ENCODE results near the gene RPL13A. TPM values are rescaled to one million over a fixed set of nuclear protein-coding genes. Genes with fewer than 3 reads are reported as not detected.

Gene RPL13A
- total RNA-seq, 1 donor from 2014 or later, result 3,026 TPM

DNA sequence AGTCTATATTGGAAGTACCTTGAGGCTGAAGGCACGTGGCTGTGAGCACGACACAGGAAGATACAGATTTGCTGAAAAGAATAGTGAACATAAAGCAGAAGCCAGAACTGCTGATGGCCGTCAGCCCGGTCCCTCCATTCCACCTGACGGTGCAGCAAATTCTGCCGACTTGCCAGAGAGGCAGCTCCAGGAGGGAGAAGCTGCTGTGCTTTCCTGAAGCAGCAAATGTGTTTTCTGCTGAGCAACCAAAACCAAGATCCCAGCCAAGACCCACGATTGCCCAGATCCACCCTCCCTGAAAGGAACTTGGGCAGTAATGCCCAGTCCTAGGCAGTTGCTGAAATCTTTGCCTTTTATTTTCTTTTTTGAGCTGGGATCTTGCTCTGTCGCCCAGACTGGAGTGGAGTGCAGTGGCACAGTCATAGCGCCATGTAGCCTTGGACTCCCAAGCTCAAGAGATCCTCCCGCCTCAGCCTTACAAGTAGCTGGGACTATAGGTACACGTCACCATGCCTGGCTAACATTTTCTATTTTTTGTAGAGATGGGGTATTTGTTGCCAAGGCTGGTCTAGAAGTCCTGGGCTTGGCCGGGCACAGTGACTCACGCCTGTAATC is 33.4 kb downstream of the RPL13A start:
- H3K9me3 Mint-ChIP-seq, result no peaks in the 10 kb centered on the region
- no peak for DNase-seq (ENCODE audit: low read depth, low spot score)
- H3K27me3 Mint-ChIP-seq (ENCODE audit: low read depth), result no peaks in the 10 kb centered on the region
- H3K27ac Mint-ChIP-seq (ENCODE audit: unreplicated experiment), result no peak overlapping the region
- H3K4me1 Mint-ChIP-seq, result peaks cover 3% of the 10 kb centered on the region
- H3K36me3 Mint-ChIP-seq (ENCODE audit: low read depth), result no peaks in the 10 kb centered on the region
- no peak for TF ChIP-seq CTCF (conservative IDR thresholded peaks at IDR 0.05)
- no peak overlapping the region for H3K4me3 Mint-ChIP-seq

GRCh38 chr19:49524812-49525455 is 37.5 kb downstream of the RPL13A start:
- H3K9me3 Mint-ChIP-seq, result no peaks in the 10 kb centered on the region
- no peak overlapping the region for H3K4me3 Mint-ChIP-seq
- H3K27ac Mint-ChIP-seq (ENCODE audit: unreplicated experiment), result peak overlapping the region; percentile 28
- no peaks in the 10 kb centered on the region for H3K27me3 Mint-ChIP-seq (ENCODE audit: low read depth)
- no peak for DNase-seq (ENCODE audit: low read depth, low spot score)
- peaks cover 5% of the 10 kb centered on the region for H3K4me1 Mint-ChIP-seq
- peaks cover 2% of the 10 kb centered on the region for H3K36me3 Mint-ChIP-seq (ENCODE audit: low read depth)
- no peak for TF ChIP-seq CTCF (conservative IDR thresholded peaks at IDR 0.05)

DNA sequence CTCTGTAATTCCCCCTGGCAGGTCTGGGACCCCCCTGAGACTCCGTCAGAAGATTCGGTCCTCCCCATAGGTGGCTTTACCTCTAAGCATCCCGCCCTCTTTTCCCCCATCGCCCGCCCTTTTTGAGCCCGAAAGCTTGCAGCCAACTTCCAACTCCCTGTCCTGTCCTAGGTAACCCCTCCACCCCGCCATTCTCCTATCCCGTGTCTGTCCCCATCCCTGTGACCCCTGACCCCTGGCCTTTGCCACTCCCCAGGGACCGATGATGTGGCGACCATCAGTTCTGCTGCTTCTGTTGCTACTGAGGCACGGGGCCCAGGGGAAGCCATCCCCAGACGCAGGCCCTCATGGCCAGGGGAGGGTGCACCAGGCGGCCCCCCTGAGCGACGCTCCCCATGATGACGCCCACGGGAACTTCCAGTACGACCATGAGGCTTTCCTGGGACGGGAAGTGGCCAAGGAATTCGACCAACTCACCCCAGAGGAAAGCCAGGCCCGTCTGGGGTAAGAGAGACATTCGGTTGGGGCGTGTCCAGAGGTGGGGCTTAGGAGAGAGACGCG is 40.9 kb downstream of the RPL13A start:
- Mint-ChIP-seq H3K27me3 (ENCODE audit: low read depth) (peaks cover 2% of the 10 kb centered on the region), H3K36me3 (ENCODE audit: low read depth) (peaks cover 2% of the 10 kb centered on the region), H3K9me3 (no peaks in the 10 kb centered on the region), H3K4me3 (peak overlapping the region; percentile 19), H3K4me1 (peaks cover 10% of the 10 kb centered on the region), H3K27ac (ENCODE audit: unreplicated experiment) (no peak overlapping the region)
- TF ChIP-seq CTCF (conservative IDR thresholded peaks at IDR 0.05), result no peak
- DNase-seq (ENCODE audit: low read depth, low spot score), result no peak

GRCh38 chr19:49530708-49531107 is 43.3 kb downstream of the RPL13A start:
- Mint-ChIP-seq H3K27ac (ENCODE audit: unreplicated experiment) (no peak overlapping the region), H3K36me3 (ENCODE audit: low read depth) (peaks cover 2% of the 10 kb centered on the region), H3K4me3 (no peak overlapping the region), H3K27me3 (ENCODE audit: low read depth) (peaks cover 13% of the 10 kb centered on the region), H3K9me3 (no peaks in the 10 kb centered on the region), H3K4me1 (peaks cover 22% of the 10 kb centered on the region)
- DNase-seq (ENCODE audit: low read depth, low spot score), result no peak
- no peak for TF ChIP-seq CTCF (conservative IDR thresholded peaks at IDR 0.05)

DNA sequence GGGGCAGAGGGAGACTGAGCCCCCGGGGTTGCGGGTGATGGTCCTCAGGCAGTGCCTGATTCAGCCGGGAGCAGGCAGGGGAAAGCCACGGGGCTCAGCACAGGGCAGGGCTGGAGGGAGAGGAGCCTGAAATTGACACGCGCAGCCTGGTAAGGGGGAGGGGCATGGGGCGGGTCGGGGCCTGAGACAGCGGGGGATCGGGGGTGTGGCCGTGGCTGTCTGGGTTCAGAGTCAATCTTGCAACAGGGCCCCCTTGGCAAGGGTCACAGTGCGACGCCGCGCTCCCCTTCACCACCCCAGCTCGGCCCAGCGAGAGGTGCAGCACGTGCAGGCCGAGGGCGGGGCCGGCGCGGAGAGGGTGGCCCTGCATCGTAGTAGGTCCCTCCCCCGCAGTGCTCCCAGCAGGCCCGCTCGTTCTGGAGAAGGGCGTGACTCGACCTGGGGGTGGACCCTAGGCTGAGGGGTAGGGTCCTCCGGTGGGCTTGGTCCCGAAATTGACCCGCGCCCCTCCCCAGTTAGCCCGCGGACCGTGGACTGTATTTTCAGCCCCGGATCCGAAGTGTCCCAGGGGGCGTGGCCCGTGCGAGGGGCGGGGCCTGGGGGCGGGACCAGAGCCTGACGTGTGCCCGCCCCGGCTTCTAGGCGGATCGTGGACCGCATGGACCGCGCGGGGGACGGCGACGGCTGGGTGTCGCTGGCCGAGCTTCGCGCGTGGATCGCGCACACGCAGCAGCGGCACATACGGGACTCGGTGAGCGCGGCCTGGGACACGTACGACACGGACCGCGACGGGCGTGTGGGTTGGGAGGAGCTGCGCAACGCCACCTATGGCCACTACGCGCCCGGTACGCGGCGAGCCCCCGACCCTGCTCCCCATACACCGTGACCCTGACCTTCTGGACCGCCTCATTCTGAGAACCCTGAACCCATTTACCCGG is 46.4 kb downstream of the RPL13A start:
- H3K4me1 Mint-ChIP-seq, result peaks cover 17% of the 10 kb centered on the region
- H3K36me3 Mint-ChIP-seq (ENCODE audit: low read depth), result no peaks in the 10 kb centered on the region
- H3K27me3 Mint-ChIP-seq (ENCODE audit: low read depth), result peaks cover 13% of the 10 kb centered on the region
- DNase-seq (ENCODE audit: low read depth, low spot score), result peak; percentile 79
- H3K9me3 Mint-ChIP-seq, result no peaks in the 10 kb centered on the region
- peak overlapping the region; percentile 85 for H3K4me3 Mint-ChIP-seq
- H3K27ac Mint-ChIP-seq (ENCODE audit: unreplicated experiment), result no peak overlapping the region
- peak; percentile 59 for TF ChIP-seq CTCF (conservative IDR thresholded peaks at IDR 0.05)

Data from neural crest cell (in vitro differentiated cells).